HG03064 (cell line): ENCODE measurements around the gene RPS15.
"Not testable (repeated sequence)": the region's sequence is repeated elsewhere in the genome, so short reads cannot be mapped to it uniquely, and the experiment has no call there.

ENCODE experiments used
- ATAC-seq: cut with Tn5 transposase; IDR thresholded peaks from one replicate; pipeline ENCODE4 v1.9.1; 2021; ENCODE audit warnings: low read depth; ENCODE audit not compliant: unreplicated experiment

Gene RPS15

DNA sequence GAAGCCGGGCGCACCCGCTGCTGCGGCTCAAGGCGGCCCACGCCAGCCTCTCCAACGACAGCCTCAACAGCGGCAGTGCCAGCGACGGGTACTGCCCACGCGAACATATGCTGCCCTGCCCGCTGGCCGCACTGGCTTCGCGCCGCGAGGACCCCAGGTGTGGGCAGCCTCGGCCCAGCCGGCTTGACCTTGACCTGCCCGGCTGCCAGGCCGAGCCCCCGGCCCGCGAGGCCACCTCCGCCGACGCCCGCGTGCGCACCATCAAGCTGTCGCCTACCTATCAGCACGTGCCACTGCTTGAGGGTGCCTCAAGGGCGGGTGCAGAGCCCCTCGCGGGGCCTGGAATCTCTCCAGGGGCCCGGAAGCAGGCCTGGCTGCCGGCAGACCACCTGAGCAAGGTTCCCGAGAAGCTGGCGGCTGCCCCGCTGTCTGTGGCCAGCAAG, 27.8 kb downstream of the RPS15 start:
- ATAC-seq: no peak

GRCh38 chr19:1466461-1467214, 28.4 kb downstream of the RPS15 start:
- ATAC-seq: no peak

GRCh38 chr19:1467215-1467489, 29.0 kb downstream of the RPS15 start:
- no peak for ATAC-seq

DNA sequence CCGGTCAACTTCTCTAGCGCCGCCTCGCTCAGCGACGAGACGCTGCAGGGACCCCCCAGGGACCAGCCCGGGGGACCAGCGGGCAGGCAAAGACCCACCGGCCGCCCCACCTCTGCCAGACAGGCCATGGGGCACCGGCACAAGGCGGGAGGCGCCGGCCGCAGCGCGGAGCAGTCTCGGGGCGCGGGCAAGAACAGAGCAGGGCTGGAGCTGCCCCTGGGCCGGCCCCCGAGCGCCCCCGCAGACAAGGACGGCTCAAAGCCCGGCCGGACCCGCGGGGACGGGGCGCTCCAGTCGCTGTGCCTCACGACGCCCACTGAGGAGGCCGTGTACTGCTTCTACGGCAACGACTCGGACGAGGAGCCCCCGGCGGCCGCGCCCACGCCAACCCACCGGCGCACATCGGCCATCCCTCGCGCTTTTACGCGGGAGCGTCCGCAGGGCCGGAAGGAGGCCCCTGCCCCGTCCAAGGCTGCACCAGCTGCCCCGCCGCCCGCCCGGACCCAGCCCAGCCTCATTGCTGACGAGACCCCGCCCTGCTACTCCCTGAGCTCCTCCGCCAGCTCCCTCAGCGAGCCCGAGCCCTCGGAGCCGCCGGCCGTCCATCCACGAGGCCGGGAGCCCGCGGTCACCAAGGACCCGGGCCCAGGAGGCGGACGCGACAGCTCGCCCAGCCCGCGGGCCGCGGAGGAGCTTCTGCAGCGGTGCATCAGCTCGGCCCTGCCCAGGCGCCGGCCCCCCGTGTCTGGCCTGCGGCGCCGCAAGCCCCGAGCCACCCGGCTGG, 29.5 kb downstream of the RPS15 start:
- no peak for ATAC-seq

GRCh38 chr19:1468274-1468820, 30.2 kb downstream of the RPS15 start:
- no peak for ATAC-seq

- no peak for ATAC-seq
Observed at GRCh38 chr19:1468821-1469254, 30.6 kb downstream of the RPS15 start.

GRCh38 chr19:1469255-1470054, 31.3 kb downstream of the RPS15 start:
- no peak for ATAC-seq

DNA sequence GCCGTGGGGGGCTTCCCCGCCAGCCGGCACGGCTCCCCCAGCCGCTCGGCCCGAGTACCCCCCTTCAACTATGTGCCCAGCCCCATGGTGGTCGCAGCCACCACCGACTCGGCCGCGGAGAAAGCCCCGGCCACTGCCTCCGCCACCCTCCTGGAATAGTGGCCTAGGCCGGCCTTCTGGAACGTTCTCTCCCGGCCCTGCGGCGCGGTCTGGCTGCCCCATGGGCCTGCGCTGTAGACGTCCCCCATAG, 31.8 kb downstream of the RPS15 start:
- ATAC-seq: no peak

GRCh38 chr19:1470305-1471009, 32.3 kb downstream of the RPS15 start:
- no peak for ATAC-seq

DNA sequence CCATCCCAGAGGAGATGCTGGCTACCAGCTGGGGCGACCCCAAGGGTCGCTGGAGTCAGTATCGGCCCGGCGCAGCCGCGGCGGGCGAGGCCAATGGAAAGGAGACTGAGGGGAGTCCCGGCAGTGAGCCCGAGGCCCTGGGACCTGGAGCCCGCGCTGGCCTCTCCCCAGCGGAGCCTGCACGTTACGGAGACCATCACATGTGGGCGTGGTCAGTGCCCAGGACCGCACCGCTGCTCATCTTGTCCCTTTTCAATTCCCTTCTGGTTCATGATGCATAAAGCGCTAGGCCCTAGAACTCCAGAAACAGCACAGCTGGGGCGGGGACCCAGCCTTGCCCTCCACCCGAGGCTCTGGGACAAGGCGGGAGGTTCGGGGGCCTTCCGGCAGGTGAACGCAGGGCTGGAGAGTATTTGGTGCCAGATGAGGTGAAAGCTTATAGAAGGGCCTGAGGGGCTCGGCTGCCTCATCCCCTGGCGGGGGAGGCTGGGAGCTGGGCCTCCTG, 32.9 kb downstream of the RPS15 start:
- ATAC-seq: no peak

- ATAC-seq: no peak
Observed at GRCh38 chr19:1471515-1472160, 33.4 kb downstream of the RPS15 start.

DNA sequence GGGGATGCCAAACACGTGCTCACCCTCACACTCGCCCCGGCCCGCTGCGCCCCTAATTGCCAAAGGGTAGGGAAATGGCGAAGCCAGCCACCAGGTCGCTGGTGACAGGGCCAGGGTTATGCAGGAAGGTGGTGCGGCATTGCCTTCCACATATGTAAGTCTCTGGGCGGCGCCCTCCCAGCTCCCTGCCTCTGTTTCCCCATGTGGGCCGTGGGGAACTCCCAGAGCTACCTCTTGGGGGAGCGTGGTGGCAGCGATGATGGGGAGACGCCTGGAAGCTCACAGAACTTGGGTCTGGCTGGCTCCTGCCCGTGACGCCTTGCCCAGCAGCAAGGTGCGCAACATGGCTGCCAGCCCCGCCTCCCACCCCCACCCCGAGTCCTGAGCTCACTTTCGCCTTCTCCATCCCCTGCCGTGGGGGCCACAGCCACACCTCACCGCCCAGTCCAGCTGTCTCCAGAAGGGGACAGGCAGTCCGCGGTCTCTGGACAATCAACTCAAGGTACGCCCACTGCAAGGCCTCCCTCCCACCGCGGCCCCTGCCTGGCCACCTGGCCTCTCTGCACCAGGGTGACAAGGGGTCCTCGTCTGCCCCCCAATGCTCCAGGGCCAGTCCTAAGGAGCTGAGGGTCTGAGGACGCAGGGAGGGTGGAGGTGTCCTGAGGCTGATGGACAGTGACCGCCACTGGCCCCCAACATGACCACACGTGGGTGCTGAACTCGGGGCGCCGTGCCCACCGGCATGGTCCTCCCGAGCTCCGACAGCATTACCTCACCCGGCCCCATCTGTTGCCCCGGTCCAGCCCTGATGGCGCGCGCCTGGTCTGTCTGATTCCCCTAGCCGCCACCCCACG, 34.3 kb downstream of the RPS15 start:
- no peak for ATAC-seq

- ATAC-seq: no peak
Observed at GRCh38 chr19:1473085-1473851, 35.1 kb downstream of the RPS15 start.

GRCh38 chr19:1474011-1474764, 36.0 kb downstream of the RPS15 start:
- no peak for ATAC-seq

DNA sequence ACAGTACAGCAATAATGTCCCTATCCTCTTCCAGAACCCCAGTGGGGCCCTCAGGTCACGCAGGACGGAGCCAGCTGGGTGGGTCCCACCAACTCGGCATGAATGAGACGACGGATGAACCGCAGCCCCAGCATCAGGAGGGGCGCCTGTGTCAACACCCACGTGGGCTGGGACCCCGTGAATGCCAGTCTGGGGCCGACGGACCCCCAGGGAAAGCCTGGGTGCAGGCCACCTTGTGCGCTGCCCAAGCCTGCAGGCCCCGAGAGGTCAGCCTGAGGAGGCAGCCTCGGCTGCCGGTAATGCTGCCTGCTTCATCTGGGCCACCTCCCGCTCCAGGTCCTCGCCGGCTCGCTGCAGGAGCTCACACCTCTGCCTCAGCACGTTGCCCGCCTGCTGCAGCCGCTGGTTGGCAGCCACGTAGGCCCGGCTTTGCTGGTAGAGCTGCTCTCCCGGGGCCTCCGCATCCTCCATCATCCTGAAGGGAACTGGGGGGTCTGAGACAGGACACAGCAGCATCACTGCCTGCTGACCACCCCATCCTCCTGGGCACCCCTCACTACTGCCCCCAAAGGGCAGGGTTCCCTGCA, 36.7 kb downstream of the RPS15 start:
- no peak for ATAC-seq

- no peak for ATAC-seq
Observed at GRCh38 chr19:1475751-1476437, 37.7 kb downstream of the RPS15 start.

GRCh38 chr19:1477056-1477455, 38.9 kb downstream of the RPS15 start:
- not testable (repeated sequence) for ATAC-seq
